GM12892 (cell line): Measurements from ENCODE around the gene EIF4A3.

Source experiments
- POLR2A ChIP-seq: IDR thresholded peaks from 2 replicates; pipeline ENCODE4 v1.6.1; 2011; ENCODE audit warnings: low read depth, low read length, control low read depth
- POLR2AphosphoS5 ChIP-seq: IDR thresholded peaks from 2 replicates; pipeline ENCODE4 v1.6.1; 2011; ENCODE audit warnings: low read depth, low read length, control low read depth
- TAF1 ChIP-seq: IDR thresholded peaks from 2 replicates; pipeline ENCODE4 v1.6.1; 2011; ENCODE audit warnings: low read depth, mild to moderate bottlenecking, control low read depth, low read length, borderline replicate concordance

DNA sequence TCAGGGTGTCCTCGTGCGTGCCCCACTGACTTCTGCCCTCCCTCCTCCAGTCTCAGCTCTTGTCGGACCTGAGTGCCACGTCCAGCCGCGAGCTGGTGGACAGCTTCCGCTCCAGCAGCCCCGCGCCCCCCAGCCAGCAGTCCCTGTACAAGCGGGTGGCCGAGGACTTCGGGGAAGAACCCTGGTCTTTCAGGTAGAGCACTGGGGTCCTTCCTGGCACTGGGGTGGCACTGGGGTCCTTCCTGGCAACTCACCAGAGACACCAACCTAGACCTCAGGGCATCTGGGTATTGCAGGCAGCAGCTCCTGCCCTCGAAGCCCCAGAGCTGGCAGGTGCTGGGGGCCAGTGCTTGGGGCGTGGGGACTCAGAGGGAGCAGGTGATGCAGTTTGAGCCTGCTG is 48.2 kb upstream of the EIF4A3 start:
- TF ChIP-seq POLR2AphosphoS5 (no peak), POLR2A (no peak), TAF1 (no peak)
